ENCODE results near the gene SPG7.

Gene SPG7

DNA sequence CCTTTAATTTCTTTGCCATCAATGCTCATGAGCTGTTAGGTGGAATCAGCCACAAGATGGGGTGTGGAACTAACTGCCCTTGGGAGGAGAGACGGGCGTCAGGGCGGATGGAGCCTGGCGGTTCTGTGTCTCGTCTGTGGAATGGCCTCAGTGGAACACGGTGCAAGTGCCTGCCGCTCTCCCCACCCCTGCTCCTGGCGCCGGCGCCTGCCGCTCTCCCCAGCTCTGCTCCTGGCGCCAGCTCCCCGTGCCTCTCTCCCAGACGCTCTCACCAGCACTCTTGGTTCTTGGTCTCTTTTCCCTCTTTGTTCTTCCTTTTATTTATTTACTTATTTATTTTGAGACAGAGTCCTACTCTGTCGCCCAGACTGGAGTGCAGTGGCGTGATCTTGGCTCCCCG, 39.1 kb downstream of the SPG7 start:
- DNase-seq, result no peak

DNA sequence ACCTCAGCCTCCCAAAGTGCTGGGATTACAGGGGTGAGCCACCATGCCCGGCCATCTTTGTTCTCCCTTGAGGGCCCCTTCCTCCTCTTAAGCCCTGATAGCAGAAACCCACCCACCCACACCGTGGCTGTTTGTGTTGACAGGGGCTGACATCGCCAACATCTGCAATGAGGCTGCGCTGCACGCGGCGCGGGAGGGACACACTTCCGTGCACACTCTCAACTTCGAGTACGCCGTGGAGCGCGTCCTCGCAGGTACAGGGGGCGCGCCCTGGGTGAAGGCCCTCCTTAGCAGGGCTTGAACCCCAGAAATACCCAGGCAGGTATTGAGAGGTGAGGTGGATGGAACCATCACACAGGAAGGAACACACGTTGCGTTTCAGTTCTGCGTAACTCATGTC, 39.7 kb downstream of the SPG7 start:
- DNase-seq, result no peak

DNA sequence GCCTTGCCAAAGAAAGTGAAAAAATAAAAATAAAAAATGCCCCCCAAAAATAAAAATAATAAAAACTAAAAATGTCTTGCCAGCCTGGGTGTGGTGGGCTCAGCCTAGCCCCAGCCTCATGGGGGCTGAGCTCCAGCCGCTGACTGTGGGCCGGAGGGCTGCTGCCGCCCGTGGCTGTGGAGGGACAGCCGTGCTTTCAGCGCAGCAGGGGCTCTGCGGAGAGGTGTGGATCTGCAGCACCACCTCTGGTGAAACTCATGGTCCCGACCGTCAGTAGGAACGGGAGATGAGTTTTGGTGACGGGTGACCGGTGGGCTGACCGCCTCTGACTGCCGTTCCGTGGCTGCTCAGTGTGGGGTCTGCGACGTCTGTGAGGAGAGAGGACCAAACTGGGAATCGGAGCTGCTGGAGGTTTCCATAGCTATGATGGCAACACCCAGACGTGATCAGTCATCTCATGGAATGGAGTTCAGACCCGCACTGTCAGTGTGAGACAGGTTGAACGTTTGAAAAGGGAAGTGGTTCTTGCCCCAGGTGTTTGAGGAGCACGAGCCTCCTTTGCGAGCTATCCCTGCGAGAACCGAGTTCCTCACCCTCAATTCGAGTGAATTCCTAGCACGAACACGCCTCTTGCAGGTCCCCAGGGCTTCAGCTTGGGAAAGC, 40.3 kb downstream of the SPG7 start:
- no peak for DNase-seq

DNA sequence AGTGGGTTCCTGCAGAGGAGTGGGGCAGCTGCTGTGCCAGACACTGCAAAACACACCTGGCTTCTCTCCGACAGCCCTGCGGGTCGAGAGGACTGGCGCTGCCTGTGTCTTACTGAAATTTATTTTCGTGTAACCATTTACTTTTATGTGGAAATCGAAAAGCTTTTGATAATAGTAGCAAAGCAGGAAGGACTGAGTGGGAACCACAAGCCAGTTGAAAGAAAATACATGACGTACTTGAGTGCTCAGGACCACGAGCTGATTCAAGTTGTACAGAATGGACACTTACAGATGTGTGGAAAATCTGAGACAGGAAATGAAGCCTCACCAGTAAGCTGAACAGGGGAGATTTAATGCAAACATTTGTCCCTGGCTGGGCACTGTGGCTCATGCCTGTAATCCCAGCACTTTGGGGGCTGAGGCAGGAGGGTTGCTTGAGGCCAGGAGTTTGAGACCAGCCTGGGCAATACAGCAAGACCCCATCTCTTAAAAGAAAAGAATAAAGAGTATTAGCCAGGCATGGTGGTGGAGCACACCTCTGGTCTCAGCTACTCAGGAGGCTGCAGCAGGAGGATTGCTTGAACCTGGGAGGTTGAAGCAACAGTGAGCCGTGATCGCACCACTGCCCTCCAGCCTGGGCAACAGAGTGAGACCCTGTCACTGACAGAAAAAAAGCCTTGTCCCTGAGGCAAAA, 41.0 kb downstream of the SPG7 start:
- no peak for DNase-seq

DNA sequence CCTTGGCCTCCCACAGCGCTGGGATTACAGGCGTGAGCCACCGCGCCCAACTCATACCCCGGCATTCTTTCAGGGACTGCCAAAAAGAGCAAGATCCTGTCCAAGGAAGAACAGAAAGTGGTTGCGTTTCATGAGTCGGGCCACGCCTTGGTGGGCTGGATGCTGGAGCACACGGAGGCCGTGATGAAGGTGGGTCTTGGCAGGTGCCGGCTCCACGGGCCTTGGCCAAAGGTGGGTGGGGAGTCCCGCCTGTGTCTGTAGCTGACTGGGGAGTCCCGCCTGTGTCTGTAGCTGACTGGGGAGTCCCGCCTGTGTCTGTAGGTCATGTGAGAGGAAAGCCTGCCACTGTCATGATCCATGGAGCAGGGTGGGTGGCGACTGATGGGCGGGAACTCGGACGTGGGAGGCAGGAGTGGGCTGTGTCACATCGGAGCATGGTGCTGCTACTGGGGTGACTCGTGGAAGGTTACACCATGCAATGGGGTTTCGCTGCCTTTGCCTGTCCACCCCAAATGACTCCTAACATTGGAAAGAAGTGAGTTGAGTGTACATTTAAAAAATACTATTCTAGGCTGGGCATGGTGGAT, 42.3 kb downstream of the SPG7 start:
- no peak for DNase-seq

DNA sequence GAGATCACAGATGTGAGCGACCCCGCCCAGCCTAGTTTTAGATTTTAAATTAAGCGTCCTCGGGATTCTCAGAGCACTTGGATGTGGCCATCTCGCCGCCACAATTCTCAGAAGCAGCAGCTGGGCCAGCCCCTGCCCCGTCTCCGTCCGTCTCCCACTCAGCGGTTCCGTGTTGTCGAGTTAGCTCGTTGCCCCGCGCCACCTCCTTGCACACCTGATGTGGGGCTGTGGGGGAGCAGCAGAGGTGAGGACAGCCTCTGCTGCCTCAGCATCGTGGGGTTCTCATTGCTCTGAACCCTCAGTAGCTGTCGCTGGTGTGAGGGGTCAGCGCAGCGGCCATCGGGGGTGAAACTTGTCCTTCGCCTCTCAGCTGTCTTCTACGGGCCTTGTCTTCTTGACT, 44.1 kb downstream of the SPG7 start:
- DNase-seq, result no peak

DNA sequence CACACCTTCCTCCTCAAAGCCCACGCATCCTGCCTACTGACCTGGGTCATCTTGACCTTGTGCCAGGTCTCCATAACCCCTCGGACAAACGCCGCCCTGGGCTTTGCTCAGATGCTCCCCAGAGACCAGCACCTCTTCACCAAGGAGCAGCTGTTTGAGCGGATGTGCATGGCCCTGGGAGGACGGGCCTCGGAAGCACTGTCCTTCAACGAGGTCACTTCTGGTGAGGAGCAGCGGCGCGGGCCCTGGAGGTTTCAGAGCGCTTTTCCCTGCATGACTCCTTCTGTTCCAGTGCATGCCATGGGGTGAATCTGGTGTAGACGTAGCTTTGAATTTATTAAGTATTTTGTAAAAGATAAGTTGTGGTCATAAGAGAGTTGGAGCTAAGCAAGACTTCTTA, 44.7 kb downstream of the SPG7 start:
- no peak for DNase-seq

DNA sequence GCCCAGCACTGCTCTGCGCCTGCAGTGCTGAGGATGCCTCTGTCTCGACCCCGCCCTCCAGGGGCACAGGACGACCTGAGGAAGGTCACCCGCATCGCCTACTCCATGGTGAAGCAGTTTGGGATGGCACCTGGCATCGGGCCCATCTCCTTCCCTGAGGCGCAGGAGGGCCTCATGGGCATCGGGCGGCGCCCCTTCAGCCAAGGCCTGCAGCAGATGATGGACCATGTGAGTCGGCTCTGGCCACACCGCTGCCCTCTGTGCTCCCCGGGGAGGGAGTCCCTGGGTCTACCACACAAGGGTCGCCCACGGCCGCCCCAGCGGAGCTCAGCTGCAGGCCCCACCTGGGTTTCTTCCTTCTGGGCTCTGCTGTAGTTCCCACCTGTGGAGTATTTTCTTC, 45.5 kb downstream of the SPG7 start:
- DNase-seq, result no peak

DNA sequence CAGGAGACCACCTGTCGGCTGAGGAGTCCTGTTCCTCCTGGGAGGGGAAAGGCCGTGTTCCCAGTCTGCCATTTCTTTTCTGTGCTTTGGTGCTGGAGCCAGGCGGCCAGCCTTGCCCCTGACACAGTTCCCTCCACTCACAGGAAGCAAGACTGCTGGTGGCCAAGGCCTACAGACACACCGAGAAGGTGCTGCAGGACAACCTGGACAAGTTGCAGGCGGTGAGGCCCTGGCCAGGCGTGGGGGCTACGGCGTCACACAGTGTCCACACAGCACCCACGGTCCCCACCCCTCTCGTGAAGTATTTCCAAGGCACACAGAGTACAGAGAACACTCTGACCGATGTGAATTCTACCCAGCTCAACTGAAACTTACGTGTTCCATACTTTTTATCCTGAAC, 46.1 kb downstream of the SPG7 start:
- no peak for DNase-seq

DNA sequence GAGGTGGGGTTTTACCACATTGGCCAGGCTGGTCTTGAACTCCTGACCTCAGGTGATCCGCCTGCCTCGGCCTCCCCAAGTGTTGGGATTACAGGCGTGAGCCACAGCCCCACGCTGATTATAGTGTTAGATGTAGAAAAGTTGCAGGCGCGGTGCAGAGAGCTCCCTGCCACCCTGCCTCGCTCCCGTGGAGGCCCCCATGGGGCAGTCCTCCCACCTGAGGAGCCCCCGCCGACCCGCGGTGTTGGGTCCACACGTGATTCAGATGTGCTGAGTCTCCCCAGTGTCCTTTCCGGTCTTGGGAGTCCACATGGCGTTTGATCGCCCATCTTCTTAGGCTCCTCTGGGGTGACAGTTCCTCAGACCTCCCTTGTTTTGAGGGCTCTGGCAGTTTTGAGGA, 47.1 kb downstream of the SPG7 start:
- DNase-seq, result no peak

DNA sequence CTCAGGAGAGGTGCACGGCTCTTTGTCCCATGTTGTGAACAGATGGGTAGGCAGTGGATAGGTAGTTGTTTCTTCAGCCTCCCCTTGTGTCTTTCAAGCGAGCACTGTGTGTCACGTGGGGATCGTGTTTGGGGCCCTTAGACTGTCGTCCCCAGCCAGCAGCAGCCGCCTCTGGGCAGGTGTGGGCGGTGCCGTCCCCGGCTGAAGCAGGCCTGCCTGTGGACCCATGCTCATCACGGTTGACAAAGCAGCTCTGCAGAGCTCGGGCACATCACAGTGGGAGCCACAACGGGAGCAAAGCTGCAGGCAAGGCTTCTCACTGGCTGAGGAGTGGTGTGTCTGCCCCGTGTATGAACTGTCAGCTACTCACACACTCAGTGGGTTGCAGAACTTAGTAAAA, 47.6 kb downstream of the SPG7 start:
- no peak for DNase-seq

DNA sequence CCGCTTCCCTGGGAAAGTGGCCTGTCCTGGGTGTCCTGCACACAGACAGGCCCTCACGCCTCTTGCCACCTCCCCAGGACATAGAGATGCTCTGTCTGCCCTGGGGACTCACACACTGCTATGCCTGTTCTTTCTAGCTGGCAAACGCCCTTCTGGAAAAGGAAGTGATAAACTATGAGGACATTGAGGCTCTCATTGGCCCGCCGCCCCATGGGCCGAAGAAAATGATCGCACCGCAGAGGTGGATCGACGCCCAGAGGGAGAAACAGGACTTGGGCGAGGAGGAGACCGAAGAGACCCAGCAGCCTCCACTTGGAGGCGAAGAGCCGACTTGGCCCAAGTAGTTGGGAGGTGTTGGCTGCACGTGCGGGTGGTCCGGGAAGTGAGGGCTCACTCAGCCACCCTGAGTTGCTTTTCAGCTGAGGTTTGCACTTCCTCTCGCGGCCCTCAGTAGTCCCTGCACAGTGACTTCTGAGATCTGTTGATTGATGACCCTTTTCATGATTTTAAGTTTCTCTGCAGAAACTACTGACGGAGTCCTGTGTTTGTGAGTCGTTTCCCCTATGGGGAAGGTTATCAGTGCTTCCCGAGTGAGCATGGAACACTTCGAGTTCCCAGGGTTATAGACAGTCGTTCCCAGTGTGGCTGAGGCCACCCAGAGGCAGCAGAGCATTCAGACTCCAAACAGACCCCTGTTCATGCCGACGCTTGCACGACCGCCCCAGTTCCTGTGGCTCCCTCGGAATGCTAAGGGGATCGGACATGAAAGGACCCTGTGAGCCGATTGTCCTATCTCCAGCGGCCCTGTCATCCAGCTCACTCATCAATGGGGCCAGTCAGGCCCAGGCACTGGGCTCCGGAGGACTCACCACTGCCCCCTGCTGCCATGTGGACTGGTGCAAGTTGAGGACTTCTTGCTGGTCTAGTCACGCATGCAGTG, 48.8 kb downstream of the SPG7 start:
- DNase-seq, result peak in 13 of 14 donors; percentile 20 to 95 (median 84)

DNA sequence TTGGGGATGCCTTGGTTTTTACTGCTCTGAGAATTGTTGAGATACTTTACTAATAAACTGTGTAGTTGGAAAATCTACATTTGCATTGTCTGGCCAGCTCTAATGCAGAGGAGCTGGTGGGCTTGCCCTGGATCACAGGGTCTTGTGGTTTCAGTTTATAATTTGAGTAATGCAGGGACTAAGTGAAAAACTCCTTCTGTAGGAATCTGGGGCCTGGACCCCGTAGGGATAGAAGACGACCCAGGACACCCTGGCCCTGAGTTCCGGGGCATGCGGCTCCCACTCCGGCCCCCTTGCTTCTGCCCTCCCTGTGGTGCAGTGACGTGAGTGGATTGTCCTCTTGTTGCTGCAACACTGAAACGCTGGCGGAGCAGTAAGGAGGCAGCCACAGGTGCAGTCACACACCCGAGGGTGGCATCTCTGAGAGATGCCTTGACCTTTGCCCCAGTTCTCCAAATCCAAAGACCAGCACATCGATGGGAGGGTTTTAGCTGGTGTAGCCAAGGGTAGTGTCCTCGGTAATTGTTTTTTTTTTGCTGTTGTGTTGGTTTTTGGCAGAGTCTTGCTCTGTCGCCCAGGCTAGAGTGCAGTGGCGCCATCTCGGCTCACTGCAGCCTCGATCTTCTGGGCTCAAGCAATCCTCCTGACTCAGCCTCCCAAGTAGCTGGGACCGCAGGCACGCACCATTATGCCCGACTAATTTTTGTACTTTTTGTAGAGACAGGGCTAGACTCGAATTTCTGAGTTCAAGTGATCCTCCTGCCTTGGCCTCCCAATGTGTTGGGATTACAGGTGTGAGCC, 49.7 kb downstream of the SPG7 start:
- DNase-seq, result no peak

DNA sequence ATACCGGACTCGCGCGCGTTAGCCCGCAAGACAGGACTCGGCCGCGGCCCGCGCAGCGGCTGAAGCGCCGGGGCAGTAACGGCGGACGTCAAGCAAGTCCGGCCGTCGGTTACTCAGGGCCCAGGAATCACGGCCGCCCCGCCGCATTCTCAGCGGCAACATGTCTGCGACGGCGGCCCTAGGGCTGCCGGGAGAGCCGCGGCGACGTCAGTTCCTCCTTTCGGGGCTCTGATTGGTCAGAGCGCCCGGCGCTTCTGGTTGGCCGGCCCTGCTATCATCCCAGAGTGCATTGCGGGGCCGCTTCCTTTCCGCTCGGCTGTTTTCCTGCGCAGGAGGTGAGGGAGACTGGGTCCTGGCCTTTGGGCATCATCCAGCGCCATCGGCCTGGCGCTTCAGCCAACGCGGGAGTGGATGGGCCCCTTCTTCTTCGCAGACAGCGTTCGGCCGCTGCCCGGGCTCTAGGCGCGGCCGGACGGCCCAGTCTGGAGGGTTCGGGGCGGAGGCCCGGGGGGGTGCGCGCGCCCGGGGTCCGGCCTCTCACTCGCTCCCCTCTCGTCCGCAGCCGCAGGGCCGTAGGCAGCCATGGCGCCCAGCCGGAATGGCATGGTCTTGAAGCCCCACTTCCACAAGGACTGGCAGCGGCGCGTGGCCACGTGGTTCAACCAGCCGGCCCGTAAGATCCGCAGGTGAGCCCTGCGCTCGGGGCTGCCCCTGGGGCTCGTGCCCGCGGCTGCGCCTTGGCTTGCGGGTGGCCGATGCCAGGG, 52.4 kb downstream of the SPG7 start, which contains the start of gene RPL13:
RPL13 (plus strand) TSS at position 305 of the 764 bp plus-strand sequence; CDS start at position 583, 278 bp downstream.
- peak; percentile 67 to 95 (median 90) for DNase-seq

DNA sequence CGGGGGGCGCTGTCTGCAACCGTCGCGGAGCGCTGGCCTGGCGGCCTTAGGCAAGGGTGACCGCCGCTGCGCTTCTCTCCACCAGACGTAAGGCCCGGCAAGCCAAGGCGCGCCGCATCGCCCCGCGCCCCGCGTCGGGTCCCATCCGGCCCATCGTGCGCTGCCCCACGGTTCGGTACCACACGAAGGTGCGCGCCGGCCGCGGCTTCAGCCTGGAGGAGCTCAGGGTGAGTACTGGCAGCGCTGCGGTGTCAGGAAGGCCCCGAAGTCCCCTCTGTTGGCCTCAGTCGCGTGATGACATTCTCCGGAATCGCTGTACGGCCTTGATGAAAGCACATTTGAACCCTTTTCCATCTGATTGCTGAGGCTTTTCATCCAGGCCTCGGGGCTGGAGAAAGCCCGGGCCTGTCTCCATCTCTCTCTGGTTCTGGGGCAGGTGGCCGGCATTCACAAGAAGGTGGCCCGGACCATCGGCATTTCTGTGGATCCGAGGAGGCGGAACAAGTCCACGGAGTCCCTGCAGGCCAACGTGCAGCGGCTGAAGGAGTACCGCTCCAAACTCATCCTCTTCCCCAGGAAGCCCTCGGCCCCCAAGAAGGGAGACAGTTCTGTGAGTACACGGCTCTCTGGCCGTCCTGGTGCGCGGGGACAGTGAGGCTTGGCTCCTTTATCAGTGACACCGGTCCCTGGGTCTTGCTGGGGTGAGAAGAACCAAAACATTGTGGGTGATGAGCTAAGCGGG, 53.1 kb downstream of the SPG7 start:
- DNase-seq, result no peak

DNA sequence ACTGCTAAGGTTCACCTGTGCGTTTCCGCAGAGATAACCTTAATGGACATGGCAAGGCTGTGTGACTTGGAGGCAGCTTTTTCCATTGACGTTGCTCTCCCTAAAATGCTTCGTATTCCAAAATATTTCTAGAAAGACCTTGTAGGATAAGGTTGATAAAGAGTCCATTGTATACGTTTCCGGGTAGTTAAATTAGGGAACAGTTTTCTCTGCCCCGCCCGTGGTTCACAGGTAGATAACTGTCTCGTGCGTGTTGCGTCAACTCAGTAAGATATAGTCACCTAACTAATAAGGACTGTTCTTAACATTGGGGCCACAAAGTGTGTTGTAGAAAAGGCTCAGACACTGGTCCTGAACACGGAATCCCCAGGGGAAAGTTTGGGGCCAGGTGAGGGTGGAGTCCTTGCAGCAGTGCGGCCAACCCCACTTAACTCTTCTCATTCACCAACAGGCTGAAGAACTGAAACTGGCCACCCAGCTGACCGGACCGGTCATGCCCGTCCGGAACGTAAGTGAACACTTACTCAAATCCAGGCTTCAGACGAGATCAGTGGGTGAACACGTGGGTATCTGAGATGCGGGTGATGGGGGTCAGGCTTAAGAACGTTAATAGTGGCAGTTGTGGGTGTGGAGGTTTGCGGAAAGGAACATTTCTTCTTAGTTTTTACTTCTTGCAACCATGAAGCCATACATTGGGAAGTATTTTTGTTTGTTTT, 53.8 kb downstream of the SPG7 start:
- no peak for DNase-seq

DNA sequence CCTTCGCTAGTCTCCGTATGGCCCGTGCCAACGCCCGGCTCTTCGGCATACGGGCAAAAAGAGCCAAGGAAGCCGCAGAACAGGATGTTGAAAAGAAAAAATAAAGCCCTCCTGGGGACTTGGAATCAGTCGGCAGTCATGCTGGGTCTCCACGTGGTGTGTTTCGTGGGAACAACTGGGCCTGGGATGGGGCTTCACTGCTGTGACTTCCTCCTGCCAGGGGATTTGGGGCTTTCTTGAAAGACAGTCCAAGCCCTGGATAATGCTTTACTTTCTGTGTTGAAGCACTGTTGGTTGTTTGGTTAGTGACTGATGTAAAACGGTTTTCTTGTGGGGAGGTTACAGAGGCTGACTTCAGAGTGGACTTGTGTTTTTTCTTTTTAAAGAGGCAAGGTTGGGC, 54.7 kb downstream of the SPG7 start:
- peak in 3 of 14 donors; percentile 23 to 39 (median 37) for DNase-seq

DNA sequence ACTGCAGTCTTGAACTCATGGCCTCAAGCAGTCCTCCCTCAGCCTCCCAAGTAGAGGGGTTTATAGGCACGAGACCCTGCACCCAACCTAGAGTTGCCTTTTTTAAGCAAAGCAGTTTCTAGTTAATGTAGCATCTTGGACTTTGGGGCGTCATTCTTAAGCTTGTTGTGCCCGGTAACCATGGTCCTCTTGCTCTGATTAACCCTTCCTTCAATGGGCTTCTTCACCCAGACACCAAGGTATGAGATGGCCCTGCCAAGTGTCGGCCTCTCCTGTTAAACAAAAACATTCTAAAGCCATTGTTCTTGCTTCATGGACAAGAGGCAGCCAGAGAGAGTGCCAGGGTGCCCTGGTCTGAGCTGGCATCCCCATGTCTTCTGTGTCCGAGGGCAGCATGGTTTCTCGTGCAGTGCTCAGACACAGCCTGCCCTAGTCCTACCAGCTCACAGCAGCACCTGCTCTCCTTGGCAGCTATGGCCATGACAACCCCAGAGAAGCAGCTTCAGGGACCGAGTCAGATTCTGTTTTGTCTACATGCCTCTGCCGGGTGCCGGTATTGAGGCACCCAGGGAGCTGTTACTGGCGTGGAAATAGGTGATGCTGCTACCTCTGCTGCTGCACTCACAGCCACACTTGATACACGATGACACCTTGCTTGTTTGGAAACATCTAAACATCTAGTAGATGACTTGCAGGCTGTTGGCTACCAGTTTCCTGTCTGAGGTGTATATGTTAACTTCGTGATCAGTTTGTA, 55.6 kb downstream of the SPG7 start:
- no peak for DNase-seq

All from C1 segment of cervical spinal cord (tissue), 14 donors.